ENCODE measurements around the gene TNS4. TPM values are rescaled to one million over a fixed set of nuclear protein-coding genes. Genes with fewer than 3 reads are reported as not detected.

TNS4 gene
- total RNA-seq, 4 donors from 2014 or later: 730 to 1,745 (median 1,078) TPM

DNA sequence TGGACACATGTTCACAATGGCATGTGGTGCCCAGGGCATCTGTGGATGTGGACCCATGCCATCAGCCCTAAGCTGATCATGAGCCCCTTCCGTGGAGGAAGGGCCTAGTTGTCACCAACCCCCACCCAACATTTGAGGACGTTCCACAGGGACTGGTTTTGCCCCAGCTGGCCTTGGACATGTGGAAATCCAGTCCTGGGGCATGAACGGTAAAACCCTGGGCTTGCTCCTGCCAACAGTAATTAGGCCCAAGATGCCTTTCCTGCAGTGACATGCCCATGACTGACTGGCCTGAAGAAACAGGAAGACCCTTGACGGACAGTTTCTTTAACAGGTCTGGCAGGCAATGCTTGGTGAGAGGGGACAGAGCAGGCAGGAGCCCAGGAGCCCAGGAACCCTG lies 7.7 kb downstream of the TNS4 start:
- peaks cover 85% of the 10 kb centered on the region for H3K4me1 ChIP-seq
- WGBS: 24% methylated on average over 3 of the region's 4 CpGs
- H3K9me3 ChIP-seq: no peaks in the 10 kb centered on the region
- peaks cover 21% of the 10 kb centered on the region for H3K36me3 ChIP-seq
- no peak for DNase-seq (ENCODE audit: low spot score in 2 of 2)
- H3K4me3 ChIP-seq: peak overlapping the region; percentile 59
- TF ChIP-seq POLR2A (IDR thresholded peaks at IDR 0.05) (no peak), CTCF (IDR thresholded peaks at IDR 0.05) (no peak), POLR2AphosphoS5 (IDR thresholded peaks at IDR 0.05) (no peak), EP300 (IDR thresholded peaks at IDR 0.05) (no peak)
- H3K27me3 ChIP-seq: no peaks in the 10 kb centered on the region
- peak overlapping the region; percentile 50 for H3K27ac ChIP-seq

GRCh38 chr17:40491486-40491885 lies 9.9 kb downstream of the TNS4 start:
- H3K4me1 ChIP-seq: peaks cover 89% of the 10 kb centered on the region

GRCh38 chr17:40490982-40491381 lies 10.4 kb downstream of the TNS4 start:
- DNase-seq (ENCODE audit: low spot score in 2 of 2): no peak
- Histone ChIP-seq H3K4me1 (peaks cover 89% of the 10 kb centered on the region), H3K27ac (peak overlapping the region; percentile 50), H3K36me3 (peaks cover 21% of the 10 kb centered on the region), H3K4me3 (peak overlapping the region; percentile 11), H3K9me3 (no peaks in the 10 kb centered on the region), H3K27me3 (no peaks in the 10 kb centered on the region)
- no peak for TF ChIP-seq CTCF (IDR thresholded peaks at IDR 0.05)
- no peak for TF ChIP-seq EP300 (IDR thresholded peaks at IDR 0.05)
- TF ChIP-seq POLR2A (IDR thresholded peaks at IDR 0.05): no peak
- no peak for TF ChIP-seq POLR2AphosphoS5 (IDR thresholded peaks at IDR 0.05)
- 51% methylated on average over 2 of the region's 2 CpGs for WGBS

More at GRCh38 chr17:40491486-40491885, 9.9 kb downstream of the TNS4 start:
- H3K36me3 ChIP-seq: peaks cover 26% of the 10 kb centered on the region
- H3K27me3 ChIP-seq: no peaks in the 10 kb centered on the region
- WGBS: 48% methylated on average over 7 of the region's 7 CpGs
- H3K9me3 ChIP-seq: no peaks in the 10 kb centered on the region
- DNase-seq (ENCODE audit: low spot score in 2 of 2): no peak
- peak overlapping the region; percentile 50 for H3K27ac ChIP-seq
- H3K4me3 ChIP-seq: peak overlapping the region; percentile 11
- TF ChIP-seq EP300 (IDR thresholded peaks at IDR 0.05) (no peak), CTCF (IDR thresholded peaks at IDR 0.05) (no peak), POLR2A (IDR thresholded peaks at IDR 0.05) (no peak), POLR2AphosphoS5 (IDR thresholded peaks at IDR 0.05) (no peak)

DNA sequence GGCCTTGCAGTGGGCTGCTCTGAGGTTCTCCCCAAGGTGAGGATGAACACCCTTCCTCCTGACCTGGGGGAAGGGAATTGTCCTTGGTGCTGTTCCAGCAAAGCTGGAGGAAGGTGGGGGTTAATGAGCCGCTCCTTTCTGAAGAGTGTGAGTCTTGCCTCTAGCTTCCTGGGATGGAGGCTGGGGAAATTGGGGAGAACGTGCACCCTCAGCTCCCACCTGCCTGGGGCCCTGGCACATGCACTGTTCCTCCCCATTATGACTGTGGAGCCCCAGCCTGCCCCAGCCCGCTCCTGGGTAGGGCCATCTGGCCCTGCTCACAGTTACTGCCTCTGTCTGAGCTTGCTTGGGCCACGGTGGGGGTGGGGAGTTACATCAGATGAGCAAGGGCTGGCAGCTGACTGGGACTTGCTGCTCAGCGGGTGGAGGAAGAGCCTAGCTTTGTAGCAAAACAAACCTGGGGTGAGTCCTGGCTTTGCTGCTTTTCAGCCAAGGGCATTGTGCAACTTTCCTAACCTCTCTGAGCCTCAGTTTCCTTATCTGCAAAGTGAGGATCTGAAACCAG lies 11.1 kb downstream of the TNS4 start:
- Histone ChIP-seq H3K4me3 (no peak overlapping the region), H3K27ac (peak overlapping the region; percentile 50), H3K27me3 (no peaks in the 10 kb centered on the region), H3K9me3 (no peaks in the 10 kb centered on the region), H3K4me1 (peaks cover 89% of the 10 kb centered on the region), H3K36me3 (peaks cover 21% of the 10 kb centered on the region)
- peak in 1 of 2 donors; percentile 86 for DNase-seq (ENCODE audit: low spot score in 2 of 2)
- peak in 1 of 3 donors; percentile 44 for TF ChIP-seq POLR2AphosphoS5 (IDR thresholded peaks at IDR 0.05)
- no peak for TF ChIP-seq EP300 (IDR thresholded peaks at IDR 0.05)
- no peak for TF ChIP-seq POLR2A (IDR thresholded peaks at IDR 0.05)
- WGBS: 5% methylated on average over 3 of the region's 5 CpGs

DNA sequence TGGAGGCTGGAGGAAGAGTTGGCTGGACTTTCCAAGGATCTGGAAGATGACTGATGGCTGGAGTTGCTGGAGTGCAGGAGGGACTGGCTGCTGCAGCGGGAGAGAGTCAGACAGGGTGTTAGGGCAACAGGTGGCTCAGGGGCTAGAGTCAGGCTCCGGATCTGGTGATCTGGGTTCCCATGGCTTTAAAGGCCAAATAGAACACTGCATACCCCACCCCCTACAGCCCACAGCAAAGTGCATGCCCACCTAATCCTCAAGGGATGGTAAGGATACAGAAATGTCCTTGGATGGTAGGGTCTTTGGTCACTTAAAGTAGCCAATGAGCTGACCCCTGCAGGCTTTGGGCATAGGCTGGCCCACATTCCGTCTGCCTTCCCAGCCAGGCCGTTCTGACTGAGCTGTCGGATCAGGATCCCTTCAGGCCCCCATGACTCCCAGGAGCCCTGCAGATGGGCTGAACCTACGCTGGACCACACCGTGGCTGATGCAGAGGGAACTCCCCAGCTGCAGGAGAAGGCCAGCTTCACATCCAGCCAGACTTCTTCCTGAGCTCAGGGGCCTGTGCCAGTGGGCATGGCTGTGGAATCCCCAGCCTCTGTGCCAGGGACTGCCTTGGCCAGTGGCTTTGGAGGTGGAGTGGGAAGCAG lies 13.9 kb downstream of the TNS4 start:
- TF ChIP-seq EP300 (IDR thresholded peaks at IDR 0.05) (no peak), POLR2AphosphoS5 (IDR thresholded peaks at IDR 0.05) (no peak), CTCF (IDR thresholded peaks at IDR 0.05) (no peak), POLR2A (IDR thresholded peaks at IDR 0.05) (no peak)
- Histone ChIP-seq H3K4me3 (no peak overlapping the region), H3K27ac (peak overlapping the region; percentile 91), H3K9me3 (no peaks in the 10 kb centered on the region), H3K27me3 (no peaks in the 10 kb centered on the region), H3K4me1 (peaks cover 85% of the 10 kb centered on the region), H3K36me3 (peaks cover 29% of the 10 kb centered on the region)
- no peak for DNase-seq (ENCODE audit: low spot score in 2 of 2)
- WGBS: no CpG with 5 or more reads among the region's 7 CpGs

Measured in suprapubic skin (tissue), 4 donors.